Measurements from ENCODE around the gene CHCHD10.
A peak's percentile ranks its signal among the peaks of the same experiment; 100 is the strongest.
"Not testable (repeated sequence)": the region's sequence is repeated elsewhere in the genome, so short reads cannot be mapped to it uniquely, and the experiment has no call there.

Gene CHCHD10

GRCh38 chr22:23744485-23744884 is 23.3 kb downstream of the CHCHD10 start:
- no peak for FAIRE-seq

- FAIRE-seq, result no peak
Measured at GRCh38 chr22:23744001-23744400, 23.8 kb downstream of the CHCHD10 start.

- FAIRE-seq, result no peak
Measured at GRCh38 chr22:23743303-23743705, 24.5 kb downstream of the CHCHD10 start.

- FAIRE-seq, result no peak
Measured at GRCh38 chr22:23742505-23743264, 25.1 kb downstream of the CHCHD10 start.

GRCh38 chr22:23737696-23738095 is 30.1 kb downstream of the CHCHD10 start:
- no peak for FAIRE-seq

GRCh38 chr22:23728108-23728507 is 39.7 kb downstream of the CHCHD10 start:
- FAIRE-seq, result not testable (repeated sequence)

GRCh38 chr22:23722724-23723123 is 45.0 kb downstream of the CHCHD10 start:
- FAIRE-seq, result no peak

- FAIRE-seq, result no peak
Measured at GRCh38 chr22:23722160-23722559, 45.6 kb downstream of the CHCHD10 start.

GRCh38 chr22:23720855-23721254 is 46.9 kb downstream of the CHCHD10 start:
- FAIRE-seq, result no peak

- FAIRE-seq, result no peak
Measured at GRCh38 chr22:23718371-23719165, 49.2 kb downstream of the CHCHD10 start.

- peak; percentile 18 for FAIRE-seq
Measured at GRCh38 chr22:23716811-23717801, 50.7 kb downstream of the CHCHD10 start.
